Measurements from ENCODE around the gene CDH1.

DNA sequence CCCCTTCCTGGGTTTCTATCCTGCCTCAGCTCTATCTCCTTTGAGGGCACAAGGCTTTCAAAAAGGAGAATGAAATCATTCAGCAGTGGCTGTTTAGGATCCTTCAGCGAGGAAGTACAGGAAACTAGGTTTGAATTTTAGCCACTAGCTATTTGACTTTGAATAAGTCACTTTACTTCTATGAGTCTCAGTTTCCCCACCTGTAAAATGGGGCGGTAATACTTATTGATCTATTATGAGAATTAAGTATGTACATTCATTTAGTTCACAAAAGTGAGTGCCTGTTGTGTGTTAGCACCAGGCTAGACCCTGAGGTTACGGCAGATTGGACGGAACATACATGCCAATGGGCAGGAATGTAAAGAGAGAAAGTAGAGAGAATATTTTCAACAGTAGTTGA, 6.6 kb downstream of the CDH1 start:
- TF ChIP-seq POLR2A (IDR thresholded peaks at IDR 0.05; ENCODE audit: low read length) (no peak), GATA1 (IDR thresholded peaks at IDR 0.05; ENCODE audit: low read depth, low read length) (no peak)

All from erythroblast (primary cell).